ENCODE results near the gene GRK1.

The GRK1 gene

DNA sequence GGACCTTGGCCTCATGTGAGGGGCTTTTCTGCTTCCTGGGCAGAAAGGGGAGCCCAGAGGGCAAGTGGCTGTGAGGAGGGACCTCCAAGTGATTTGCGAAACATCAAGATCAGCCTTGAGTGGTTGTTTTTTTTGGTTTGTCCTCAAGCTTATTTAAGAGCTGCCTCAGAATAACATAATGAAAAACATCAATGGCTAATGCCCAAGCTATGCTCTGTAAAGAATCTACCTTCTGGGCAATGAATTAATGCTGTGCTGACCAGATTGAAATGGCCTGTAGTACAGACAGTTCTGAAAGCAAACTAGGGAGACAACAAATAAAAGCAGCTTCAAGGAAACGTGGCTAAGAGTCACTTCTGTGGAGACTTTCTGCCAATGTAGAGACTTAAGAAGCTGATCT lies 100.3 kb downstream of the GRK1 start:
- H3K4me1 ChIP-seq (ENCODE audit: control insufficient read depth, insufficient read depth, low read length, poor library complexity, severe bottlenecking): no peaks in the 10 kb centered on the region

GRCh38 chr13:113768018-113768905 lies 101.2 kb downstream of the GRK1 start:
- H3K27ac ChIP-seq (ENCODE audit: insufficient read depth, low read length, poor library complexity, severe bottlenecking): no peak overlapping the region
- H3K4me1 ChIP-seq (ENCODE audit: control insufficient read depth, insufficient read depth, low read length, poor library complexity, severe bottlenecking): no peaks in the 10 kb centered on the region
- H3K36me3 ChIP-seq (ENCODE audit: control insufficient read depth, insufficient read depth, low read length): no peaks in the 10 kb centered on the region
- no peak overlapping the region for H3K4me3 ChIP-seq (ENCODE audit: insufficient read depth, low read depth, low read length, poor library complexity, severe bottlenecking)
- H3K27me3 ChIP-seq (replicated peaks; ENCODE audit: control insufficient read depth, insufficient read depth, low read length, poor library complexity, severe bottlenecking): no peaks in the 10 kb centered on the region
- no peaks in the 10 kb centered on the region for H3K9me3 ChIP-seq (ENCODE audit: control insufficient read depth, low read length)
- DNase-seq: no peak

More for the DNA sequence above, 100.3 kb downstream of the GRK1 start:
- Histone ChIP-seq H3K36me3 (ENCODE audit: control insufficient read depth, insufficient read depth, low read length) (no peaks in the 10 kb centered on the region), H3K27me3 (replicated peaks; ENCODE audit: control insufficient read depth, insufficient read depth, low read length, poor library complexity, severe bottlenecking) (no peaks in the 10 kb centered on the region), H3K4me3 (ENCODE audit: insufficient read depth, low read depth, low read length, poor library complexity, severe bottlenecking) (no peak overlapping the region), H3K27ac (ENCODE audit: insufficient read depth, low read length, poor library complexity, severe bottlenecking) (no peak overlapping the region), H3K9me3 (ENCODE audit: control insufficient read depth, low read length) (no peaks in the 10 kb centered on the region)
- no peak for DNase-seq

DNA sequence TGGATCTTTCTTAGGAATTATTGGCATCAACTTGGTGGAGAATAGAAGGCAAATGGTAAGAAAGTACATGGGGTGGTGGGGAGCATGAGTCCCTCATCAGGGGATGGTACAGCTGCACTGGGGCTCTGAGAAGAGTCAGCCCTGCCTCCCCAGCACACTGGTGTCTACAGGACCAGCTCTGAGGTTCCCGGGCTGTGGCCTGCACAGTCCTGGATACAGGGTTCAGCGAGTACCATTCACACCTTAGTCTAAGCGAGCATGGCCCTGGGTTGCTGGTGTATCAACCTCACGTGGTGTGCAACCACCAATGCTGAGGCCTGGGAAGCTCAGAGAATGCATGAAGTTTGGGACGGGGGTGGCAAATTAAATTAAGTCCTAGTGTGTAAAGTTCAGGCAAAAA lies 102.1 kb downstream of the GRK1 start:
- no peak for DNase-seq
- Histone ChIP-seq H3K9me3 (ENCODE audit: control insufficient read depth, low read length) (no peaks in the 10 kb centered on the region), H3K27me3 (replicated peaks; ENCODE audit: control insufficient read depth, insufficient read depth, low read length, poor library complexity, severe bottlenecking) (no peaks in the 10 kb centered on the region), H3K27ac (ENCODE audit: insufficient read depth, low read length, poor library complexity, severe bottlenecking) (no peak overlapping the region), H3K4me3 (ENCODE audit: insufficient read depth, low read depth, low read length, poor library complexity, severe bottlenecking) (no peak overlapping the region), H3K4me1 (ENCODE audit: control insufficient read depth, insufficient read depth, low read length, poor library complexity, severe bottlenecking) (no peaks in the 10 kb centered on the region), H3K36me3 (ENCODE audit: control insufficient read depth, insufficient read depth, low read length) (no peaks in the 10 kb centered on the region)

DNA sequence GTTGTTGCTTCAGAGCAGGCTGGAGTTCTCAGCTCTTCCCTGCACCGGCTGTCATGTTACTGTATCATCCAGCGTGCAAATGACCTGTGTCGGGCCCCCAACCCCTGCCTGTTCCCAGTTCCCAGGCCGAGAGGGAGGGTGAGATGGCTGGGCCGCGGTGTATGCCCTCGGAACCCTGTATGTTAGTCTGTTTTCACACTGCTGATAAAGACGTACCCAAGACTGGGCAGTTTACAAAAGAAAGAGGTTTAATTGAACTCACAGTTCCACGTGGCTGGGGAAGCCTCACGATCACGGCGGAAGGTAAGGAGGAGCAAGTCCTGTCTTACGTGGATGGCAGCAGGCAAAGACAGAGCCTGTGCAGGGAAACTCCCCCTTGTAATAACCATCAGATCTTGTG lies 102.9 kb downstream of the GRK1 start:
- H3K9me3 ChIP-seq (ENCODE audit: control insufficient read depth, low read length): no peaks in the 10 kb centered on the region
- no peak for DNase-seq
- no peak overlapping the region for H3K4me3 ChIP-seq (ENCODE audit: insufficient read depth, low read depth, low read length, poor library complexity, severe bottlenecking)
- no peaks in the 10 kb centered on the region for H3K4me1 ChIP-seq (ENCODE audit: control insufficient read depth, insufficient read depth, low read length, poor library complexity, severe bottlenecking)
- no peaks in the 10 kb centered on the region for H3K36me3 ChIP-seq (ENCODE audit: control insufficient read depth, insufficient read depth, low read length)
- no peaks in the 10 kb centered on the region for H3K27me3 ChIP-seq (replicated peaks; ENCODE audit: control insufficient read depth, insufficient read depth, low read length, poor library complexity, severe bottlenecking)
- no peak overlapping the region for H3K27ac ChIP-seq (ENCODE audit: insufficient read depth, low read length, poor library complexity, severe bottlenecking)

GRCh38 chr13:113770441-113770840 lies 103.4 kb downstream of the GRK1 start:
- Histone ChIP-seq H3K4me1 (ENCODE audit: control insufficient read depth, insufficient read depth, low read length, poor library complexity, severe bottlenecking) (no peaks in the 10 kb centered on the region), H3K27ac (ENCODE audit: insufficient read depth, low read length, poor library complexity, severe bottlenecking) (no peak overlapping the region), H3K4me3 (ENCODE audit: insufficient read depth, low read depth, low read length, poor library complexity, severe bottlenecking) (no peak overlapping the region), H3K9me3 (ENCODE audit: control insufficient read depth, low read length) (no peaks in the 10 kb centered on the region), H3K27me3 (replicated peaks; ENCODE audit: control insufficient read depth, insufficient read depth, low read length, poor library complexity, severe bottlenecking) (no peaks in the 10 kb centered on the region), H3K36me3 (ENCODE audit: control insufficient read depth, insufficient read depth, low read length) (no peaks in the 10 kb centered on the region)
- no peak for DNase-seq

DNA sequence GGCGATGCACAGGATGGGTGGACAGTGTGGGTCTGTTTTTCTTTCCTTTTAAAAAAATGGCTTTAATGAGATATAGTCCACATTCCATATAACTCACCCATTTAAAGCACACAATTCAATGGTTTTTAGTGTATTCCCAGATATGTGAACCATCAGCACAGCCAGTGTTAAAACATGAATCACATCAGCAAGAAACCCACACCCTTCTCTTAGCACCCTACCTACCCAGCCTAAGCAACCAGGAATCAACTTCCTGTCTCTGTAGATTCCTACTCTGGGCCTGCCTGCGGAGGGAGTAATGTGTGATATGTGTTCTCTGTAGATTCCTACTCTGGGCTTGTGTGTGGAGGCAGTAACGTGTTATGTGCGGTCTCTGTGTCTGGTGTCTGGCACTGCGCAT lies 103.9 kb downstream of the GRK1 start:
- H3K27me3 ChIP-seq (replicated peaks; ENCODE audit: control insufficient read depth, insufficient read depth, low read length, poor library complexity, severe bottlenecking): no peaks in the 10 kb centered on the region
- no peak overlapping the region for H3K27ac ChIP-seq (ENCODE audit: insufficient read depth, low read length, poor library complexity, severe bottlenecking)
- no peak overlapping the region for H3K4me3 ChIP-seq (ENCODE audit: insufficient read depth, low read depth, low read length, poor library complexity, severe bottlenecking)
- no peaks in the 10 kb centered on the region for H3K36me3 ChIP-seq (ENCODE audit: control insufficient read depth, insufficient read depth, low read length)
- H3K4me1 ChIP-seq (ENCODE audit: control insufficient read depth, insufficient read depth, low read length, poor library complexity, severe bottlenecking): no peaks in the 10 kb centered on the region
- H3K9me3 ChIP-seq (ENCODE audit: control insufficient read depth, low read length): no peaks in the 10 kb centered on the region
- DNase-seq: no peak

DNA sequence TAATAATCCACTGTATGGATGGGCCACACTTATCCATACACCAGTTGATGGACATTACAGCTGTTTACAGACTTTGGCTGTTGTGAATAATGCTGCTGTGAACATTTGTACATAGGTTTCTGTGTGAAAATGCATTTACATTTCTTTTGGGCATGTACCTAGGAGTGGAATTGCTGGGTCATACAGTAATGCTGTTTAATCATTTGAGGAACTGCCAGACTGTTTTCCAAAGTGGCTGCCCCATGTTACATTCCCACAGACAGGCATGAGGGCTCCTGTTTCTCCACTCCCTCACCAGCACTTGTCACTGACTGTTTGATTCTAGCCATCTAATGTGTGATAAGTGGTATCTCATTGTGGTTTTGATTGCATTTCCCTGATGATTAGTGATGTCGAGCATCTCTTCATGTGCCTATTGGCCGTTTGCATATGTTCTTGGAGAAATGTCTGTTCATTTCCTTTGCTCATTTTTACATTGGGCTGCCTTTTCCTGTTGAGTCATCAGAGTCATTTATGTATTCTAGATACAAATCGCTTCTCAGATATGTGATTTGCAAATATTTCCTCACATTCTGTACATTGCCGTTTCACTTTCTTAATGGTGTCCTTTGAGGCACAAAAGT lies 104.8 kb downstream of the GRK1 start:
- H3K27ac ChIP-seq (ENCODE audit: insufficient read depth, low read length, poor library complexity, severe bottlenecking): no peak overlapping the region
- no peak overlapping the region for H3K4me3 ChIP-seq (ENCODE audit: insufficient read depth, low read depth, low read length, poor library complexity, severe bottlenecking)
- no peaks in the 10 kb centered on the region for H3K9me3 ChIP-seq (ENCODE audit: control insufficient read depth, low read length)
- H3K36me3 ChIP-seq (ENCODE audit: control insufficient read depth, insufficient read depth, low read length): no peaks in the 10 kb centered on the region
- no peak for DNase-seq
- H3K27me3 ChIP-seq (replicated peaks; ENCODE audit: control insufficient read depth, insufficient read depth, low read length, poor library complexity, severe bottlenecking): no peaks in the 10 kb centered on the region
- no peaks in the 10 kb centered on the region for H3K4me1 ChIP-seq (ENCODE audit: control insufficient read depth, insufficient read depth, low read length, poor library complexity, severe bottlenecking)

GRCh38 chr13:113774177-113775107 lies 107.4 kb downstream of the GRK1 start:
- Histone ChIP-seq H3K36me3 (ENCODE audit: control insufficient read depth, insufficient read depth, low read length) (no peaks in the 10 kb centered on the region), H3K9me3 (ENCODE audit: control insufficient read depth, low read length) (no peaks in the 10 kb centered on the region), H3K27ac (ENCODE audit: insufficient read depth, low read length, poor library complexity, severe bottlenecking) (no peak overlapping the region), H3K4me3 (ENCODE audit: insufficient read depth, low read depth, low read length, poor library complexity, severe bottlenecking) (no peak overlapping the region), H3K27me3 (replicated peaks; ENCODE audit: control insufficient read depth, insufficient read depth, low read length, poor library complexity, severe bottlenecking) (no peaks in the 10 kb centered on the region), H3K4me1 (ENCODE audit: control insufficient read depth, insufficient read depth, low read length, poor library complexity, severe bottlenecking) (no peaks in the 10 kb centered on the region)
- DNase-seq: no peak

DNA sequence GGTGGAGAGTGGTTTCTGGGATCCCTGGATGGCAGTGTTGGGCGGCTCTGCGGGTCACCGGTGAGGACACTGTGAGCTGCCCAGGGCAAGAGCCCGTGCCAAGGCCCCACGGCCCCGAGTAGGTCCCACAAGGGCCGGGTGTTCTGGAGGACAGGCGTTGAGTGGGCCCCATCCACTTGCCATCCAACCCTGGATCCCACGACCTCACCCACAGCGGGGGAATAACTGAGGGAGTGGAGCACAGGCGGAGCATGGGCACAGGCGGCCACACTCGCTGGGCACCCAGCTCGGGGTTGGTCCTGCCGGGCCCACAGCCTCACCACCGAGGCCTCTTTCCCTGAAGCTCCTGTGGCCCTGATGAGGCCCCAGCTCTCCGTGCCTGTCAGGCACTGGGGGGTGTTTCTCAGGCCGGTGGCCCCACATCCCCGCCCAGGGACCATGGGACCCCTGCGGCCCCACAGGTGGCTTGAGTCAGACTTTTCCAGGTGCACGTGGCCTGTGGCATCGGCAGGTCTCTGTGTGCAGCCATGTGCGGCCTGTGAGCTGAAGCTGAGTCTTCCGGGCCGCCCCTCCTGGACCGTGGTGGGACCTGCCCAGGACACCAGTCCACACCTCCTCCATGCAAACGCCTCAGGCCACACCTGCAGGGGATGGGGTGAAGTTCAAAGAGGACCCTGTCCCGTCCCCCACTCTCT lies 108.6 kb downstream of the GRK1 start:
- H3K27me3 ChIP-seq (replicated peaks; ENCODE audit: control insufficient read depth, insufficient read depth, low read length, poor library complexity, severe bottlenecking): no peaks in the 10 kb centered on the region
- no peak overlapping the region for H3K27ac ChIP-seq (ENCODE audit: insufficient read depth, low read length, poor library complexity, severe bottlenecking)
- no peaks in the 10 kb centered on the region for H3K9me3 ChIP-seq (ENCODE audit: control insufficient read depth, low read length)
- no peak for DNase-seq
- no peak overlapping the region for H3K4me3 ChIP-seq (ENCODE audit: insufficient read depth, low read depth, low read length, poor library complexity, severe bottlenecking)
- H3K4me1 ChIP-seq (ENCODE audit: control insufficient read depth, insufficient read depth, low read length, poor library complexity, severe bottlenecking): no peaks in the 10 kb centered on the region
- no peaks in the 10 kb centered on the region for H3K36me3 ChIP-seq (ENCODE audit: control insufficient read depth, insufficient read depth, low read length)

Data from effector memory CD4-positive, alpha-beta T cell (primary cell).